DMS53 treated with DMSO at 0.1 percent for 48 hours (cell line): ENCODE measurements around the gene RIPPLY2.
"Not testable (repeated sequence)": the region's sequence is repeated elsewhere in the genome, so short reads cannot be mapped to it uniquely, and the experiment has no call there.

Source experiments
- DNase-seq: peaks from one replicate; lab custom pipeline; 2025; ENCODE audit not compliant: unreplicated experiment; lab: John Stamatoyannopoulos, UW

RIPPLY2 gene

GRCh38 chr6:83897094-83897493 lies 43.9 kb downstream of the RIPPLY2 start:
- DNase-seq: not testable (repeated sequence)

GRCh38 chr6:83901624-83902023 lies 48.5 kb downstream of the RIPPLY2 start:
- no peak for DNase-seq

- no peak for DNase-seq
These were observed 51.2 kb downstream of the RIPPLY2 start for GRCh38 chr6:83904395-83904794.

GRCh38 chr6:83905648-83906047 lies 52.5 kb downstream of the RIPPLY2 start:
- DNase-seq: no peak
